Thoracic aorta (tissue), 2 donors: ENCODE results near the gene KCNN3. TPM values are rescaled to one million over a fixed set of nuclear protein-coding genes. Genes with fewer than 3 reads are reported as not detected.

Experiments used
- ATAC-seq: fragments of 150-250 bp; one replicate; pipeline ENCODE4 v1.8.0; 2017; ENCODE audit warnings: low read depth; ENCODE audit not compliant: insufficient number of reproducible peaks, low FRiP score
- DNase-seq: peaks from one replicate; pipeline ENCODE4 v3.0.0-alpha.2; 2020; ENCODE audit warnings: low spot score
- H3K27ac ChIP-seq, 2 donors: fragments of 200-600 bp; sonication (generic); 1 replicate in 1 of 2; 2 replicates in 1 of 2; pipeline ENCODE4 v1.5.1; 2016; ENCODE audit warnings: mild to moderate bottlenecking in 2 of 2, moderate library complexity in 2 of 2
- H3K27me3 ChIP-seq: fragments of 200-600 bp; sonication (generic); replicated peaks from 2 replicates; pipeline ENCODE4 v1.6.0; 2016; ENCODE audit warnings: mild to moderate bottlenecking; ENCODE audit not compliant: insufficient read depth
- H3K36me3 ChIP-seq: fragments of 200-600 bp; sonication (generic); one replicate; pipeline ENCODE4 v1.5.1; 2016
- H3K4me1 ChIP-seq, 2 donors: fragments of 200-600 bp; sonication (generic); 1 replicate in 1 of 2; 2 replicates in 1 of 2; pipeline versions ENCODE4 v1.5.1 to v1.6.0; 2016; ENCODE audit warnings: low read depth in 2 of 2, mild to moderate bottlenecking in 1 of 2; ENCODE audit not compliant: control insufficient read depth in 1 of 2
- H3K4me3 ChIP-seq: fragments of 200-600 bp; sonication (generic); 2 replicates; pipeline ENCODE4 v1.5.1; 2016; ENCODE audit warnings: mild to moderate bottlenecking
- H3K9me3 ChIP-seq: fragments of 200-600 bp; sonication (generic); 2 replicates; pipeline ENCODE4 v1.5.1; 2016
- total RNA-seq, 2 donors: library from RNA; depleted of rRNA; stranded (reverse); fragments of >200 nt; gene quantifications; one replicate each; pipeline versions ENCODE4 v1.1.0 to v1.2.3, GENCODE V29; 2016
- TF ChIP-seq, protein P1 (sequence below): fragments of 200-600 bp; sonication (generic); IDR thresholded peaks from one replicate; pipeline ENCODE4 v1.5.1; 2019; ENCODE audit warnings: antibody characterized with exemption

The KCNN3 gene
- total RNA-seq, 2 donors from 2014 or later = 0.95 to 1.8 TPM

DNA sequence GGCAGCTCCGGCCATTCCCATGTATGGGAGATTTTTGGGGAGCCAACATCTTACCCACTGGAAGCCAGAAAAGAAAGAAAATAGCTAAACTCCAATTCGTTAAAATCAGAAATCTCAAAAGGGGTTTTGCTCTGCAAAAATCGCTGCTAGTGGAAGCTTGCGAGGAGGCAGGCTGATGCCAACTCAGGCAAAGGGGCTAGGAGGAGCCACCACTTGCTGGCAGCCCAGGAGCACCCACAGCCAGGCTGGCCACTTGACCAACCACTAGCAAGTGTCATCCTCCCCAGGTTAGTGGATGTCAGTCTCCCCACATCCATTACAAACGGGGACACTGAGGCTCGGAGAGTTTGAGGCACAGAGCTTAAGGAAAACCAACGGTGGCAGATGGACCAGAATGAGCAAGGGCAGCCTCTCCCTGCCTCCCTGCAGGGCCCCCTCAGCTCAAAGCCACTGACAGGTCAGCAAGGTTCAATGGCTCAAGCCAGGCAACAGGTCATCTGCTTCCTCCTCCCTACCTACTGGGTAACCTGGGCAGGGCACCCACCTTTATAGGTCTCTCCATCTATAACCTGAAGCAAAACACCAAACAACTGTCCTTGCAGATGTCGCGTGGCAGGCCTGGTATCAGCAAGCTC, 10.8 kb downstream of the KCNN3 start:
- TF ChIP-seq, protein P1, sequence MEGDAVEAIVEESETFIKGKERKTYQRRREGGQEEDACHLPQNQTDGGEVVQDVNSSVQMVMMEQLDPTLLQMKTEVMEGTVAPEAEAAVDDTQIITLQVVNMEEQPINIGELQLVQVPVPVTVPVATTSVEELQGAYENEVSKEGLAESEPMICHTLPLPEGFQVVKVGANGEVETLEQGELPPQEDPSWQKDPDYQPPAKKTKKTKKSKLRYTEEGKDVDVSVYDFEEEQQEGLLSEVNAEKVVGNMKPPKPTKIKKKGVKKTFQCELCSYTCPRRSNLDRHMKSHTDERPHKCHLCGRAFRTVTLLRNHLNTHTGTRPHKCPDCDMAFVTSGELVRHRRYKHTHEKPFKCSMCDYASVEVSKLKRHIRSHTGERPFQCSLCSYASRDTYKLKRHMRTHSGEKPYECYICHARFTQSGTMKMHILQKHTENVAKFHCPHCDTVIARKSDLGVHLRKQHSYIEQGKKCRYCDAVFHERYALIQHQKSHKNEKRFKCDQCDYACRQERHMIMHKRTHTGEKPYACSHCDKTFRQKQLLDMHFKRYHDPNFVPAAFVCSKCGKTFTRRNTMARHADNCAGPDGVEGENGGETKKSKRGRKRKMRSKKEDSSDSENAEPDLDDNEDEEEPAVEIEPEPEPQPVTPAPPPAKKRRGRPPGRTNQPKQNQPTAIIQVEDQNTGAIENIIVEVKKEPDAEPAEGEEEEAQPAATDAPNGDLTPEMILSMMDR = no peak
- Histone ChIP-seq H3K36me3 (no peaks in the 10 kb centered on the region), H3K27ac (no peak overlapping the region), H3K9me3 (no peaks in the 10 kb centered on the region), H3K27me3 (no peaks in the 10 kb centered on the region), H3K4me1 (no peaks in the 10 kb centered on the region), H3K4me3 (no peak overlapping the region)
- no peak for ATAC-seq
- DNase-seq = no peak

DNA sequence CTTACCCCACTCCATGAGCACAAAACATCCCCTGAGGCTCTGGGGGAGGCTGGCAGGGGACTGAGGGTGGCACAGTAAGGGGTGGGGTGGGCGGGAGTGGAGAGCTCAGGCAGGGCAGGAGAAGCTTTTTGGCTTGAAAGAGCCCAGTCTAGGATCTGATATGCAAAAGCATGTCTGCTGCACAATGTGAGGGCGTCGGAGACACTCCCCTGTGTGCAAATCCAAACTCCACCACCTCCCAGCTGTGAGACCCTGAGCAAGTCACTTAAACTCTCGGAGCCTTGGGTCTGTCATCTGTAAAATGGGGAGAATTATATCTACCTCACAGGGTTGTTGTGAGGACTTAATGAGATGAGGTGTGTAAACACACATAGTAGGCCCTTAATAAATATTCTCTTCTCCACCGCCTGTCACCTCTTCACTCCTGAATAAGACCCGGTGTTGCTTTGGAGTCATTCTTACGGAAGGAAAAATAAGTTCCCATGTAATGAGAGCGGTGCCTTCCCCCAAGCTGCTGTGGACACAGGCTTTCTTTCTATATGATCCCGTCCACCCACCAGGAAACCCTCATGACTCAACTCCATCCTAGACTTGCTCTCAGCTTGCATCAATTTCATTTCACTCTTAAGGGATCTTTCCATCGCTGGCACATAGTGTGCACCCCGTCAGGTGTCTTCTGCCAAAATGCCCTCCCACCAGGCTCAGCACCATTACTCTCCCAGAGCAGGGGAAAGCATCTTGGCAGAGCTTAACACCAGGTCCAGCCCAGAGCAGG, 12.5 kb downstream of the KCNN3 start:
- no peak overlapping the region for H3K27ac ChIP-seq
- ATAC-seq = no peak
- TF ChIP-seq, protein P1 = no peak
- no peaks in the 10 kb centered on the region for H3K9me3 ChIP-seq
- no peaks in the 10 kb centered on the region for H3K36me3 ChIP-seq
- DNase-seq = no peak
- no peaks in the 10 kb centered on the region for H3K27me3 ChIP-seq
- H3K4me3 ChIP-seq = no peak overlapping the region
- no peaks in the 10 kb centered on the region for H3K4me1 ChIP-seq

DNA sequence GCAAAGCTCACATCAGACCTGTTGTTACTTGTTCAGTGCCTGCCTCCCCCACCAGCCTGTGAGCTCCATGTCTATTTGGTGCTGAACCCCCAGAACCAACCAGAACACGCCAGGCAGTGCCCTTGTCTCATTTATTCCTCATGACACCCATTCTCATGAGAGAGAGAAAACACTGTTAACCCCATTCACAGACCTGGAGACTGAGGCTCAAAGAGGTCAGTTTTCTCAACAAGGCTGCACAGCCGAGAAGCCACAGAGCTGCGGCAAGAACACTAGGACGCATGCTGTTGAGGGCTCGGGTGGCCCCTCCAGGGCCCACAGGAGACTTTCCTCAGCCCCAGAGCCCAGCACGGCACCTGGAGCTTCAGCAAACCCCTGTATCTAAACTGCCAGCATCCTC, 13.1 kb downstream of the KCNN3 start:
- Histone ChIP-seq H3K4me1 (no peaks in the 10 kb centered on the region), H3K27me3 (no peaks in the 10 kb centered on the region), H3K36me3 (no peaks in the 10 kb centered on the region), H3K9me3 (no peaks in the 10 kb centered on the region), H3K4me3 (no peak overlapping the region), H3K27ac (no peak overlapping the region)
- no peak for DNase-seq
- TF ChIP-seq, protein P1 = no peak
- ATAC-seq = no peak

DNA sequence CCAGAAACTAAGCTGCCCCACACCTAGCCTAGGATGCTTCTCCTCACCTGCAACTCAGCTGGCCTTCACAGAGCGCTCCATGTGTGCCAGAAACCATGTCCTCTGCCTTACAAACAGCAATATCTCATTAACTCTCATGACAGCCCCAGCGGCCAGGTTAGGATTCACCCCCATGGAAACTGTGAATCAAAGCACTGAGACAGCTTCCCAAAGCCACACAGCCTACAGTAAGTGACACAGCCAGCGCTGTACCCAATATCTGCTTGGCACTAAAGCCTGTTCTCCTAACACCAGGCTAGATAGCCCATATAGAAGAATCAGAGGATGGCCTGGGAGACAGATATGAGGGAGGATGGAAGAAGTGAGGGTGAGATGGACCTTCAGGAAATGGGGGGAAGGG, 13.5 kb downstream of the KCNN3 start:
- TF ChIP-seq, protein P1 = no peak
- Histone ChIP-seq H3K27me3 (no peaks in the 10 kb centered on the region), H3K36me3 (no peaks in the 10 kb centered on the region), H3K4me1 (no peaks in the 10 kb centered on the region), H3K27ac (no peak overlapping the region), H3K9me3 (no peaks in the 10 kb centered on the region), H3K4me3 (no peak overlapping the region)
- no peak for ATAC-seq
- no peak for DNase-seq

DNA sequence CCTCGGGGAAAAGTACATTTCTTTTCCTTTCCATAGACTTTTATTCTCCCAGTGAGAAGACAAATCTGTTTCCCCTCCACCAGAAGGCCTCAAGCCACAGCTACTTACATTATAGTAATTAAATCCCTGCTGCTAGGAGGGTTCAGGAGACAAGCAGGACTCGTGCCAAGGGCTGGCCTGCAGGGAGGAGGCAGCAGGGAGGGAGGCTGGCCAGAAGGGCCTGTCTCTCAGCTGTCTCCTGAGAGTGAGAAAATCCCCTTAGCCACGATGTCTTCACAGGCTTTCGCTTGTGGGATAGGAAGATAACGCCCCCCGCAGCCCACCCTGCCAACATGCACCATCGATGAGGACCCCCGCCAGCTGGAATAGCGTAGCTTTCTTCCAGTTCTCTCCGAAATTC, 14.0 kb downstream of the KCNN3 start:
- Histone ChIP-seq H3K4me3 (no peak overlapping the region), H3K27me3 (no peaks in the 10 kb centered on the region), H3K36me3 (no peaks in the 10 kb centered on the region), H3K4me1 (no peaks in the 10 kb centered on the region), H3K27ac (no peak overlapping the region), H3K9me3 (no peaks in the 10 kb centered on the region)
- DNase-seq (no peak), ATAC-seq (no peak)
- TF ChIP-seq, protein P1 = no peak
